ENCODE data around the gene LMF1. TPM values are rescaled to one million over a fixed set of nuclear protein-coding genes. Genes with fewer than 3 reads are reported as not detected.

LMF1 gene
- total and polyA plus RNA-seq, 2 donors from 2014 or later, result 15.4 to 28.6 TPM

GRCh38 chr16:869823-870641 lies 100.8 kb downstream of the LMF1 start:
- H3K36me3 ChIP-seq (ENCODE audit: control insufficient read depth in 2 of 3, insufficient read depth in 3 of 3, low read length in 3 of 3), result peaks cover 0 to 4% (median 2%) of the 10 kb centered on the region in 3 donors
- H3K9ac ChIP-seq (ENCODE audit: low read length in 3 of 3), result no peak overlapping the region
- no peak overlapping the region for H3K27ac ChIP-seq (ENCODE audit: low read depth in 2 of 2, low read length in 2 of 2)
- no peaks in the 10 kb centered on the region for H3K27me3 ChIP-seq (ENCODE audit: control insufficient read depth, insufficient read depth, low read length)
- no peak for TF ChIP-seq CTCF (IDR thresholded peaks at IDR 0.05; ENCODE audit: borderline replicate concordance, extremely low read depth, insufficient read depth)
- intact Hi-C loops (cut with DNase I), result no loop called here
- no peak for FAIRE-seq
- H3K9me3 ChIP-seq (ENCODE audit: control insufficient read depth in 2 of 3, insufficient read depth in 1 of 3, low read length in 3 of 3), result no peaks in the 10 kb centered on the region
- no peak overlapping the region for H3K4me3 ChIP-seq (ENCODE audit: low read length in 3 of 3)
- H3K4me1 ChIP-seq (ENCODE audit: control insufficient read depth in 2 of 3, insufficient read depth in 2 of 3, low read depth in 1 of 3, low read length in 3 of 3), result no peaks in the 10 kb centered on the region
- DNase-seq, result peak in 2 of 5 donors; percentile 34 to 76

GRCh38 chr16:868846-869822 lies 101.7 kb downstream of the LMF1 start:
- Histone ChIP-seq H3K27ac (ENCODE audit: low read depth in 2 of 2, low read length in 2 of 2) (no peak overlapping the region), H3K36me3 (ENCODE audit: control insufficient read depth in 2 of 3, insufficient read depth in 3 of 3, low read length in 3 of 3) (peaks cover 0 to 4% (median 2%) of the 10 kb centered on the region in 3 donors), H3K4me3 (ENCODE audit: low read length in 3 of 3) (no peak overlapping the region), H3K4me1 (ENCODE audit: control insufficient read depth in 2 of 3, insufficient read depth in 2 of 3, low read depth in 1 of 3, low read length in 3 of 3) (no peaks in the 10 kb centered on the region), H3K27me3 (ENCODE audit: control insufficient read depth, insufficient read depth, low read length) (no peaks in the 10 kb centered on the region), H3K9me3 (ENCODE audit: control insufficient read depth in 2 of 3, insufficient read depth in 1 of 3, low read length in 3 of 3) (no peaks in the 10 kb centered on the region), H3K9ac (ENCODE audit: low read length in 3 of 3) (no peak overlapping the region)
- FAIRE-seq, result no peak
- no peak for TF ChIP-seq CTCF (IDR thresholded peaks at IDR 0.05; ENCODE audit: borderline replicate concordance, extremely low read depth, insufficient read depth)
- intact Hi-C loops (cut with DNase I), result no loop called here
- peak in 1 of 5 donors; percentile 54 for DNase-seq

GRCh38 chr16:868386-868755 lies 102.4 kb downstream of the LMF1 start:
- peaks cover 0 to 4% (median 0%) of the 10 kb centered on the region in 3 donors for H3K36me3 ChIP-seq (ENCODE audit: control insufficient read depth in 2 of 3, insufficient read depth in 3 of 3, low read length in 3 of 3)
- peak in 1 of 5 donors; percentile 35 for DNase-seq
- no peaks in the 10 kb centered on the region for H3K4me1 ChIP-seq (ENCODE audit: control insufficient read depth in 2 of 3, insufficient read depth in 2 of 3, low read depth in 1 of 3, low read length in 3 of 3)
- no peak for TF ChIP-seq CTCF (IDR thresholded peaks at IDR 0.05; ENCODE audit: borderline replicate concordance, extremely low read depth, insufficient read depth)
- H3K4me3 ChIP-seq (ENCODE audit: low read length in 3 of 3), result no peak overlapping the region
- no peaks in the 10 kb centered on the region for H3K27me3 ChIP-seq (ENCODE audit: control insufficient read depth, insufficient read depth, low read length)
- no peak overlapping the region for H3K27ac ChIP-seq (ENCODE audit: low read depth in 2 of 2, low read length in 2 of 2)
- intact Hi-C loops (cut with DNase I), result no loop called here
- FAIRE-seq, result no peak
- H3K9me3 ChIP-seq (ENCODE audit: control insufficient read depth in 2 of 3, insufficient read depth in 1 of 3, low read length in 3 of 3), result no peaks in the 10 kb centered on the region
- no peak overlapping the region for H3K9ac ChIP-seq (ENCODE audit: low read length in 3 of 3)

All from kidney (tissue), 14 donors.